Fibroblast of lung (primary cell): Measurements from ENCODE around the gene PAGR1. TPM values are rescaled to one million over a fixed set of nuclear protein-coding genes. Genes with fewer than 3 reads are reported as not detected.
A peak's percentile ranks its signal among the peaks of the same experiment; 100 is the strongest.

ENCODE experiments used
- DNase-seq, 2 donors: peaks; one replicate each; pipeline versions ENCODE4 v3.0.0 to v3.0.0-alpha.2; 2010; ENCODE audit warnings: low read depth in 2 of 2
- H2AFZ ChIP-seq: 2 replicates; pipeline ENCODE4 v1.5.1; 2012; ENCODE audit warnings: low read length, control low read depth, inconsistent platforms
- H3K27ac ChIP-seq: 2 replicates; pipeline ENCODE4 v1.5.1; 2011; ENCODE audit warnings: low read length, control low read depth; ENCODE audit not compliant: insufficient read depth
- H3K27me3 ChIP-seq: 2 replicates; pipeline ENCODE4 v1.5.1; 2011; ENCODE audit warnings: mild to moderate bottlenecking, low read length; ENCODE audit not compliant: control insufficient read depth, insufficient read depth
- H3K36me3 ChIP-seq: 2 replicates; pipeline ENCODE4 v1.5.1; 2011; ENCODE audit warnings: low read length; ENCODE audit not compliant: control insufficient read depth, insufficient read depth
- H3K4me1 ChIP-seq: 2 replicates; pipeline ENCODE4 v1.5.1; 2011; ENCODE audit warnings: low read length; ENCODE audit not compliant: control insufficient read depth, insufficient read depth; ENCODE audit errors: extremely low read depth
- H3K4me2 ChIP-seq: 2 replicates; pipeline ENCODE4 v1.5.1; 2011; ENCODE audit warnings: low read length, control low read depth; ENCODE audit not compliant: insufficient read depth; ENCODE audit errors: extremely low read depth
- H3K4me3 ChIP-seq, 4 experiments: fragments of 200-600 bp in 1 of 4; sonication (generic) in 1 of 4; replicated peaks in 1 of 4; 2 replicates each; pipeline ENCODE4 v1.5.1; 2011 to 2016; ENCODE audit warnings: low read length in 4 of 4, low read depth in 3 of 4, mild to moderate bottlenecking in 3 of 4, control low read depth in 2 of 4, inconsistent platforms in 1 of 4, mixed read lengths in 1 of 4; ENCODE audit not compliant: insufficient read depth in 1 of 4; ENCODE audit errors: control extremely low read depth in 1 of 4
- H3K79me2 ChIP-seq: 2 replicates; pipeline ENCODE4 v1.5.1; 2012; ENCODE audit warnings: mild to moderate bottlenecking, low read length, inconsistent platforms; ENCODE audit not compliant: control insufficient read depth, insufficient read depth
- H3K9ac ChIP-seq: 2 replicates; pipeline ENCODE4 v1.5.1; 2011; ENCODE audit warnings: mild to moderate bottlenecking, low read length, control low read depth; ENCODE audit not compliant: insufficient read depth
- H3K9me3 ChIP-seq: 2 replicates; pipeline ENCODE4 v1.5.1; 2012; ENCODE audit warnings: low read depth, low read length; ENCODE audit not compliant: control insufficient read depth, insufficient read depth
- H4K20me1 ChIP-seq: 2 replicates; pipeline ENCODE4 v1.5.1; 2011; ENCODE audit warnings: low read length; ENCODE audit not compliant: control insufficient read depth, insufficient read depth; ENCODE audit errors: extremely low read depth
- CTCF ChIP-seq, 2 donors: IDR thresholded peaks in 1 of 2; conservative IDR thresholded peaks in 1 of 2; 1 replicate in 1 of 2; 2 replicates in 1 of 2; pipeline ENCODE4 v1.5.1; 2011 to 2012; ENCODE audit warnings: low read length in 2 of 2, control low read depth in 1 of 2, inconsistent platforms in 1 of 2, low read depth in 1 of 2, mild to moderate bottlenecking in 1 of 2
- EZH2 ChIP-seq: IDR thresholded peaks from 2 replicates; pipeline ENCODE4 v1.5.1; 2012; ENCODE audit warnings: low read length, control low read depth, mild to moderate bottlenecking; ENCODE audit errors: missing control alignments
- polyA plus RNA-seq, 2 donors: library from polyadenylated mRNA; depleted of rRNA in 1 of 2; stranded (reverse) in 1 of 2; unstranded in 1 of 2; fragments of >200 nt; gene quantifications; 2 replicates each; pipeline ENCODE4 v1.2.1, GENCODE V29; 2011 to 2012; ENCODE audit warnings: missing spikeins in 1 of 2
- total RNA-seq: library from RNA; depleted of rRNA; stranded (reverse); fragments of >200 nt; gene quantifications from 2 replicates; pipeline ENCODE4 v1.2.1, GENCODE V29; 2014

PAGR1 gene
- total and polyA plus RNA-seq, 2 donors (not counting 1 experiment from before 2014, with no cell fraction given): 10.0 to 10.7 TPM

GRCh38 chr16:29790183-29790948 is 25.6 kb upstream of the PAGR1 start, which contains the start of gene KIF22:
Gene KIF22, plus strand, starts transcription at chr16:29790751. Its CDS starts 9 bp downstream, at chr16:29790760.
- peak; percentile 98 for DNase-seq
- Histone ChIP-seq H4K20me1 (no peaks in the 10 kb centered on the region), H3K4me3 (peak within 1 kb of the TSS; percentile 56 to 92 (median 86)), H2AFZ (peak within 1 kb of the TSS; percentile 93), H3K4me2 (peak within 1 kb of the TSS; percentile 95), H3K27ac (peak within 1 kb of the TSS; percentile 60), H3K9me3 (no peaks in the 10 kb centered on the region), H3K79me2 (peaks cover 47% of the 10 kb centered on the region), H3K27me3 (no peaks in the 10 kb centered on the region), H3K9ac (peak within 1 kb of the TSS; percentile 62), H3K36me3 (no peaks in the 10 kb centered on the region), H3K4me1 (no peaks in the 10 kb centered on the region)
- TF ChIP-seq EZH2: no peak
- peak; percentile 51 to 69 for TF ChIP-seq CTCF (conservative IDR thresholded peaks at IDR 0.05 in 1 of 2, IDR thresholded peaks at IDR 0.05 in 1 of 2; ENCODE audit: low read depth in 1 of 2, low read length in 2 of 2)

DNA sequence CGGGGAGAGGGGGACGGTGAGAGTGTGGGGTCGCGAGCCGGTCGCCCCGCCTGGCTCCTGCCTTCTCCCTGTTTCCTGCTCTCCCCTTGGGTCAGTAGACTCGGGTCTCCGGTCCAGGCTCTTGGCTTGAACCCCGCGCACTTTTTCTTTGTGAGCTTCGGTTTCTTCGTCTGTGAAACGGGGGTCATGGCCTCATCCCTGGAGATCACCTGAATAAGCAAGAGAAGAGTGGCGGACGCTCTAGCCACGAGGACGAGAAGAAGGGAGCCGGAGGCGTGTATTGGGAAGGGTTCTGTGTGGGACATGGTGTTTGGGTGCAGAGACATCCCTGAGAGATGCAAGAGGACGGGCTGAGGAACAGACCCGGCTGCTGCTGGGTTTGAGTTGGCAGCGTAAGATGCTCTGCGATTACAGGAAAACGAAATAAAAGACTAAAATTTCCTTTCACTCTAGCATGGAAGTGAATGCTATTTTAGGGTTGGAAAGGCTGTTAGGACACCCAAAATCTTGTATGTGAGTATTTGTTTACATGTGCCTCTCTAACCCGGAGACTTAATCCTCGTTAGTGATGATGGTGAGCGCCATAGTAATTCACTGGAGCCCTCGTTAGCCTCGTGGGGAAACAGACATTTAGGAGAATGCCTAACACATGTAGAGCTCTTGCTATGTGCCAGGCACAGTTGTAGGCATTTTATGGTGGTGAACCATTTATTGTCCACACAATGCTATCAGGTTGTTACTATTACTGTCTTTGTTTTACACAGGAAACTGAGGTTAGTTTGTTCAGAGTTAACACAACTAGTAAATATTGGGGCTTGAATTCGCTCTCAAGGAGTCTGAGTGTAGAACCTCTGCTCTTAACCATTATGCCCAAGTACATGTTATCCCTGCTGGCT is 24.8 kb upstream of the PAGR1 start:
- Histone ChIP-seq H3K4me2 (peak overlapping the region; percentile 95), H3K9me3 (no peaks in the 10 kb centered on the region), H3K4me3 (peak overlapping the region; percentile 56 to 92 (median 86)), H3K36me3 (no peaks in the 10 kb centered on the region), H3K79me2 (peaks cover 52% of the 10 kb centered on the region), H3K9ac (peak overlapping the region; percentile 62), H2AFZ (peak overlapping the region; percentile 93), H3K27ac (peak overlapping the region; percentile 60), H4K20me1 (no peaks in the 10 kb centered on the region), H3K4me1 (no peaks in the 10 kb centered on the region), H3K27me3 (no peaks in the 10 kb centered on the region)
- TF ChIP-seq CTCF (conservative IDR thresholded peaks at IDR 0.05 in 1 of 2, IDR thresholded peaks at IDR 0.05 in 1 of 2; ENCODE audit: low read depth in 1 of 2, low read length in 2 of 2): no peak
- TF ChIP-seq EZH2: no peak
- DNase-seq: no peak
